ENCODE data around the gene FBLN2.

FBLN2 gene

DNA sequence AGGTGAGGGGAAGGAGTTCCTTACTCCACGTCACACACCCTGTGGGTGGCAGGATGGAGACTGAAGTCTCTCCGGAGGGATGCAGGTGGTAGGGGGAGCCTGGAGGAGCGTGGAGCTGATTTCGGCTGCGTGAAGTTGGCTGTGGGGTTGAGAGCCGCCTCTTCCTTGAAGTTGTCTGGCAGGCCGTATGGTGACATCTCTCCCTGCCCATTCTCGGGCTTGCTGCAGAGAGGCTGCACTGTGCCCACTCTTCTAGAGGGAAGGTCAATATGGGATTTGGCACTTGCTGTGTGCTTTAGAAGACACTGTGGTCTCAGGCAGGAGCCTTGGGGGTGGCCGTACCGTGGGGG lies 13.4 kb upstream of the FBLN2 start:
- no peak for DNase-seq (ENCODE audit: low read depth)
- TF ChIP-seq, protein P1, sequence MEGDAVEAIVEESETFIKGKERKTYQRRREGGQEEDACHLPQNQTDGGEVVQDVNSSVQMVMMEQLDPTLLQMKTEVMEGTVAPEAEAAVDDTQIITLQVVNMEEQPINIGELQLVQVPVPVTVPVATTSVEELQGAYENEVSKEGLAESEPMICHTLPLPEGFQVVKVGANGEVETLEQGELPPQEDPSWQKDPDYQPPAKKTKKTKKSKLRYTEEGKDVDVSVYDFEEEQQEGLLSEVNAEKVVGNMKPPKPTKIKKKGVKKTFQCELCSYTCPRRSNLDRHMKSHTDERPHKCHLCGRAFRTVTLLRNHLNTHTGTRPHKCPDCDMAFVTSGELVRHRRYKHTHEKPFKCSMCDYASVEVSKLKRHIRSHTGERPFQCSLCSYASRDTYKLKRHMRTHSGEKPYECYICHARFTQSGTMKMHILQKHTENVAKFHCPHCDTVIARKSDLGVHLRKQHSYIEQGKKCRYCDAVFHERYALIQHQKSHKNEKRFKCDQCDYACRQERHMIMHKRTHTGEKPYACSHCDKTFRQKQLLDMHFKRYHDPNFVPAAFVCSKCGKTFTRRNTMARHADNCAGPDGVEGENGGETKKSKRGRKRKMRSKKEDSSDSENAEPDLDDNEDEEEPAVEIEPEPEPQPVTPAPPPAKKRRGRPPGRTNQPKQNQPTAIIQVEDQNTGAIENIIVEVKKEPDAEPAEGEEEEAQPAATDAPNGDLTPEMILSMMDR (IDR thresholded peaks at IDR 0.05; ENCODE audit: low read depth, low read length, missing control alignments) = no peak
- no peak overlapping the region for H3K4me3 ChIP-seq (ENCODE audit: low read depth, low read length)

DNA sequence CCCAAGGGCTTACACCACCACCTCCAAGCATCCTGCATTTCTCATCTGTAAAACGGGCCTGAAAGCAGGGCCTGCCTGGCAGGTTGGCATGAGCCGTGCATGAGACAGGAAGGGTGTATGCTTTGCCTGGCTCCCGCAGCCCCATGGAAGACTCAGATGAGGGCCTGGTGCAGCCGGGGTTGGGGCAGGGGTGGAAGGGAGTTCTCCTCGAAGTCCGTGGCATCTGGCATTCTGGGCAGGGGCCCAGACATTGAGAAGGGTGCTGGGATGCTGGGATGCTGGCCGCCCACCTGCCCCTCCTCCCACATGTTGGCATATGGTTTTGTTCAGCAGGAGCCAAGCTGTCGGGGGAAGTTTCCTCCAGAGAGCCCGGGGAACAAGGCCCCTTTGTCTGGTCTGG lies 13.0 kb upstream of the FBLN2 start:
- no peak for DNase-seq (ENCODE audit: low read depth)

DNA sequence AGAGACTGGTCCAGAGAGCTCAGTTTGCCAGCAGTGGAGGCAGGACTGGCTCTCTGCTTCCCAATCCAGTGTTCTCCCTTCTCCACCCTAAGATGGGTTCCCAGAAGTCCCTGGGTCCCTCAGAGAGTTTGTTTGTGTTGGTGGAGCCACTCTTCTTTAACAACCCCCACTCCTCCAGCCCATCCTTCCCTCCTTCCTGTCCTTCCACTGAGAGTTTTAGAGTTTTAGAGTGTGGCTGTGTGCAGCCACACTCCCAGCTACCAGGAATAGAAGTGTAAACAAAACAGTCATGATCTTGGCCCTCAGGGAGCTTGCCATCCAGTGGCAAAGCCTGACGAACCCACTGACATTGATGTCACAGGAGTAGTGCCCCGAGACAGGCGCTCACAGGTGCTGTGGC lies 12.5 kb upstream of the FBLN2 start:
- no peak for DNase-seq (ENCODE audit: low read depth)
- H3K4me3 ChIP-seq (ENCODE audit: low read depth, low read length) = no peak overlapping the region
- TF ChIP-seq, protein P1 (IDR thresholded peaks at IDR 0.05; ENCODE audit: low read depth, low read length, missing control alignments) = no peak

More for the DNA sequence above, 13.0 kb upstream of the FBLN2 start:
- TF ChIP-seq, protein P1 (IDR thresholded peaks at IDR 0.05; ENCODE audit: low read depth, low read length, missing control alignments) = no peak
- no peak overlapping the region for H3K4me3 ChIP-seq (ENCODE audit: low read depth, low read length)

DNA sequence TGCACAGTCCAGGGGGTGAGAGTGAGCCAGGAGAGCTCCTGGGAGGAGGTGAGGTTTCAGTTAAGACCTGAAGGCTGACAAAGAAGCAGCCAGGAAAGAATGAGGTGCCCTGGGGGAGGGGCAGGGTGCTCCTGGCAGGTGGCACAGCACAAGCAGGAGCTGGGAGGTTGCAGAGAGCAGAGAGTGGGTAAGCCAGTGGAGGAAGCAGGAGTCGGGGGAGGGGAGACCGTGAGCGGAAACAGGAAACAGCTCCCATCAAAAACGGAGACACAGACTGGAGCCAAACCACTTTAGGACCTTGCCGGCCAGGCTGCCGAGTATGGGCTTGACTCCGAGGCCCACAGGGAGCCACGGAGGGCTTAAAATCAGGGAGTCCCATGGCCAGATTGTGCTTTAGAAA lies 12.1 kb upstream of the FBLN2 start:
- TF ChIP-seq, protein P1 (IDR thresholded peaks at IDR 0.05; ENCODE audit: low read depth, low read length, missing control alignments) = no peak
- DNase-seq (ENCODE audit: low read depth) = no peak
- no peak overlapping the region for H3K4me3 ChIP-seq (ENCODE audit: low read depth, low read length)

DNA sequence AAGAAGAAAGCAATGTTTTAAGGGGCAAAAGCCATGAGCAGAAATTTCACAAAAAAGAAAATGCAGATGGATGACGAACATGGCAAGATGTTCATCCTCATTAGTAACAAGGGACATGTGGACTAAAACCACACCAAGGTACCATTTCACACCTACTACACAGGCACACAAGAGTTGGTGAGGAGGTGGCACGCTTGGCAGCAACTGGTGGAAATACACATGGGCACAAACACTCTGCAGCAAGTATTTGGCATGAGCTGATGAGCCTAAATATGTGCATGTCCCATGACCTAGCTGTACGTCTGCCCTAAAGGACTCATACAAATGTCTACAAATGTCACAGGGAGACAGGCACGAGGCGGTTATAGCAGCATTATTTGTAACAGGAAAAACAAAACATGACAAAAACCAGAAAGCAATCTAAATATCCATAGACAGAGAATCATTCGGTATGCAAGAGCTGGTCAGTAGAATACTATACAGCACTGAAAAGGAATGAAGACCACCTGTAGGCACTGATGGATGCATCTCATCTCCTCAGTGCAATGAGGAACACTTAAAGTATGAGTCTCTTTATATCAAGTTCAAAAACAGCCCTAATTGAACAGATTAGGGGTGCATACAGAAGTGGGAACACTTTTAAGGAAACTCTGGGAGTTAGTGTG lies 11.5 kb upstream of the FBLN2 start:
- no peak overlapping the region for H3K4me3 ChIP-seq (ENCODE audit: low read depth, low read length)
- no peak for DNase-seq (ENCODE audit: low read depth)
- TF ChIP-seq, protein P1 (IDR thresholded peaks at IDR 0.05; ENCODE audit: low read depth, low read length, missing control alignments) = no peak

DNA sequence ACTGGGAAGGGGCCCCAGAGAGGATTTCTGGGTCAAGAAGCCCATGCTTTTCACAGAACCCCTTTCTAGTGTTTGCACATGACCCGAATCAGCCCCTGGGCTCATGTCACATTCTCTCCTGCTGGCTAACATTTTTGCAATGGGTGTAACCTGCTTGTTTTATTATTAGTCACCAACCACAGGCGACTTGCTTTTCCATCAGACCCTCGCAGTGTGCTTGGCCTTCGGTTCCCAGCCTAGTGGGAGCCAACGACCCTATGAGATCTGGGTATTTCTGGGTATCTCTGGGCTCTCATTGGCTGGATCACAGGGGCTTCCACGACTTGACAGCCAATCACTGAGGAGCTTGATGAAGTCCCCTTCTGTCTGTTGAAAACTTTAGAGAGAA lies 11.0 kb upstream of the FBLN2 start:
- H3K4me3 ChIP-seq (ENCODE audit: low read depth, low read length) = no peak overlapping the region
- no peak for DNase-seq (ENCODE audit: low read depth)
- TF ChIP-seq, protein P1 (IDR thresholded peaks at IDR 0.05; ENCODE audit: low read depth, low read length, missing control alignments) = no peak
